ENCODE measurements around the gene RGL1.

Gene RGL1

DNA sequence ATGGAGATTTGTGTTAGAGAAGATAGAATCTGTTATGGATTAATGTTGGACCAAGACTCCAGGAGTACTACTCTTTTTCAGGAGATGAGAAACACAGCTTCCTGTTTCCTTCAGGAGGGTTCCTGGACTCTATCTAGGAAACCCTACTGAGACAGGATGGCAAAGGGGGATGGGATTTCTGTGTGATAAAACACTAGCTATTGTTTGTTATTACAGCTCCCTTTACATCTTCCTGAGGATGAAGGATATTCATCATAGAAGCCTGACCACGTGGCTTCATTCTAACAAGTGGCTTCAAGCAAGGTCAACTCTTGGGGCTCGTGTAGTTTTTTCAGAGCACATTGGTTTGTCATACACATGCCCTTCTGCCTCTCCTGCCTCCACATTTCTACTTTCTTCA is 33.3 kb downstream of the RGL1 start:
- Mint-ChIP-seq H3K4me1 (peaks cover 15% of the 10 kb centered on the region), H3K4me3 (no peak overlapping the region), H3K36me3 (ENCODE audit: insufficient read depth) (no peaks in the 10 kb centered on the region), H3K27ac (ENCODE audit: low read depth) (no peak overlapping the region), H3K9me3 (no peaks in the 10 kb centered on the region), H3K27me3 (no peaks in the 10 kb centered on the region)
- ATAC-seq (replicated peaks; ENCODE audit: extremely low read depth, poor library complexity, severe bottlenecking) (no peak), DNase-seq (ENCODE audit: low spot score in 2 of 2) (no peak)

DNA sequence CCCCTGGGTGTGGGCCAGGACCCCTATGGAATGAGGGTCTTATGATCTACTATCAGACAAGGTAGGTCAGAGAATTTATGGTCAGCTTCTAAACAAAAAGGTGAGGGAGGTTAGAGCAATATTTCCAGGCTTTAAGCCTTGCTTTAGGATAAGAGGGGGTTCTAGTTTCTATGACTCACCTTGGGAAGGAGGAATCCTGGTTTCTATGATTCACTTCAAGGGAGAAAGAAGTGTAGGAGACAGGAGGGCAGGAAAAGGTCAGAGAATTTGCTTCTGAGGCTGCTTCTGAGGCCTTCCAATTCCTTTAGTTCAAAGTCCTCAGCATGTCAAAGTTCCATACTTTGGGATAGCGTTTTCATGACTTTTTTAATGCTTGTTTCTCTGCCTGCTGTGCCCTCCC is 35.2 kb downstream of the RGL1 start:
- no peaks in the 10 kb centered on the region for H3K36me3 Mint-ChIP-seq (ENCODE audit: insufficient read depth)
- no peak for ATAC-seq (replicated peaks; ENCODE audit: extremely low read depth, poor library complexity, severe bottlenecking)
- no peaks in the 10 kb centered on the region for H3K9me3 Mint-ChIP-seq
- H3K4me3 Mint-ChIP-seq = no peak overlapping the region
- H3K4me1 Mint-ChIP-seq = peaks cover 15% of the 10 kb centered on the region
- no peak for DNase-seq (ENCODE audit: low spot score in 2 of 2)
- no peaks in the 10 kb centered on the region for H3K27me3 Mint-ChIP-seq
- no peak overlapping the region for H3K27ac Mint-ChIP-seq (ENCODE audit: low read depth)

DNA sequence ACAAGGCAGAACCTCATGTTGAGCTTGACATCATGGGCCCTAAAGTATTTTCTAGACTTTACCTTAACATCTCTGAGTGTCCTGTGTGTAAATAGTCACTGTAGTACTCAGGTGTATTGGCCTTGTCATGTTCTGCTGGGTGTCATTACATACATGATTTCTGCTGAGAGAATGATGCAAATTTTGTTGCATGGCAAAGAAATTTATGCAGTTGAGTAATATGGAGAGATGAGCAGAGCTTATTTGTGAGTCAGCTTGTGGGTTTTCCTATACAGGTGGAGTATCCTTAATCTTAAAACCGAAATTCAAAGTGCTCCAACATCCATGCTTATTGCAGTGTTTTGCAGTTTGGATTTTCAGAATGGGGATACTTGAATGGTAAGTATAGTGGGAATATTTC is 36.6 kb downstream of the RGL1 start:
- peaks cover 15% of the 10 kb centered on the region for H3K4me1 Mint-ChIP-seq
- no peak overlapping the region for H3K27ac Mint-ChIP-seq (ENCODE audit: low read depth)
- DNase-seq (ENCODE audit: low spot score in 2 of 2) (no peak), ATAC-seq (replicated peaks; ENCODE audit: extremely low read depth, poor library complexity, severe bottlenecking) (no peak)
- H3K9me3 Mint-ChIP-seq = no peaks in the 10 kb centered on the region
- H3K36me3 Mint-ChIP-seq (ENCODE audit: insufficient read depth) = no peaks in the 10 kb centered on the region
- no peak overlapping the region for H3K4me3 Mint-ChIP-seq
- H3K27me3 Mint-ChIP-seq = no peaks in the 10 kb centered on the region

DNA sequence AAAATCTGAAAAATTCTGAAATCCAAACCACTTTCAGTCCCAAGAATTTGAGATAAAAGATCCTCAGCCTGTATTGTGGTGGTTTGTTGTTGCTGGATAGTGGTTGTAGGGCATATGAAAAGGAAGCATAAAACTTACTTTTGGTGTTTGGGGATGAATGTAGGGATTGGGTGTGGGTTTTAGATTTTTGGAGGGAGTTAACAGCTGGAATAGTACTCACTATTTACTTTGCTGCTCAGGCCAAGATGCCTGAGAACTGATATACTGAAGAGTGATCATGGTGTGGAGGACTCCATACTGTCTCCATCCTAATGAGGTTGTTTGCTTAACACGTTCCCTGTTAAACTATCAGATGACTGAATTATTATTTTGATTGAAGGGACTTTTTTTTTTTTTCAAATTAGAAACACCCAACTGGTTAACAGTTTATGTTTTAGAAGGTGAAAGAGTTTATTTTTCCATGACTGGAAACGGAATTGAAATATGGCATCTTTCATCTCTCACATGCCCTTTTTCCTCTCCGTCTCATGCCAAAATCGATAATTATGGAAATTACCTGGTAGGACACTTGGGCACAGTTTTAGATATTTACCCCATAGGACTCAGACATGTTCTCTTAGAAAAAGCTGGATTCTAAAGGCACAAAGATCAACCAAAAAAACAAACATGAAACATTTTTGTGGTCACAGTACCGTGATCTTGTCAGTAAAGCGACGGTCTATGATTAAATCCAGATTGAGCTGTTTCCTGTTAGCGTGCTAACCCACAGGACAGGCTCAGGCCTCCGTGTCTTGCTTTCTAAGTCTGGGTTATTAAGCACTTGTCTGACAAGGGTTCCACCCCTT is 37.3 kb downstream of the RGL1 start:
- ATAC-seq (replicated peaks; ENCODE audit: extremely low read depth, poor library complexity, severe bottlenecking) (peak; percentile 82), DNase-seq (ENCODE audit: low spot score in 2 of 2) (no peak)
- Mint-ChIP-seq H3K9me3 (no peaks in the 10 kb centered on the region), H3K36me3 (ENCODE audit: insufficient read depth) (no peaks in the 10 kb centered on the region), H3K27me3 (no peaks in the 10 kb centered on the region), H3K4me1 (peaks cover 15% of the 10 kb centered on the region), H3K27ac (ENCODE audit: low read depth) (peak overlapping the region; percentile 29), H3K4me3 (peak overlapping the region; percentile 22)

DNA sequence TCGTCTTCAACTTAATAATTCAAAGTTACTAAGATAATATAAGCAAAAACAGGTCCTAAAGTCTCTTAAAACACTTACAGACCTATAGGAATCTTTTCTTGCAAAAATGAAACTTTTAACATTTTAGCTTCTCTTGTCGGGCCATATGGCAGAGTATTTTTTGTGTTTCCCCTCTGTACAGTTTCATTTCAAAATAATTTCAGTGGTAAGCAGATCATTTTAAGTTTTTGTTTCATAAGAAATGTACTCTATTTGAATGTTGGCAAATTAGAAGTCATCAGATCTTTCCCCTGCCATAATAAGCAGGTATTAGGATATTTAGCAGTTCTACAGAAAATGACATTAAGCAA is 37.9 kb downstream of the RGL1 start:
- DNase-seq (ENCODE audit: low spot score in 2 of 2) (no peak), ATAC-seq (replicated peaks; ENCODE audit: extremely low read depth, poor library complexity, severe bottlenecking) (no peak)
- Mint-ChIP-seq H3K4me3 (peak overlapping the region; percentile 22), H3K9me3 (no peaks in the 10 kb centered on the region), H3K4me1 (peaks cover 15% of the 10 kb centered on the region), H3K27me3 (no peaks in the 10 kb centered on the region), H3K36me3 (ENCODE audit: insufficient read depth) (no peaks in the 10 kb centered on the region), H3K27ac (ENCODE audit: low read depth) (no peak overlapping the region)

DNA sequence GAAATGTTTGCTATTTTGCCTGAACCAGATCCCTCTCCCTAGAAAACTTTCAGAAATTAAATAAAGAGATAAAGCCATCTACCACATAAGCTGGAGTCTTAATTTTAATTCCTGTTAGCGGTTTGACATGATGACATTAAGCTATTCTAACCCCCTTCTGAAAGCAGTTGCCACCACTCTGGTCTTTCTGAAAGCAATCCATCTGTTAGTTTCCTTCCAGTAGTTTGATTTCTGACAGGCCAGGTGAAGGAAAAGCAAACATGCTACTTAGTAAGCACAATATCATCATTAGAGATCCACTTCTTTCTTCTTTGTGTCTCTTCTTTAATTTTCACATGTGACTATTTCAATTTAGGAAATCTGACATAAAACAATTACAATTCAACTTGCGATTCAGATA is 39.9 kb downstream of the RGL1 start:
- no peak for DNase-seq (ENCODE audit: low spot score in 2 of 2)
- Mint-ChIP-seq H3K4me3 (no peak overlapping the region), H3K27ac (ENCODE audit: low read depth) (no peak overlapping the region), H3K27me3 (no peaks in the 10 kb centered on the region), H3K9me3 (no peaks in the 10 kb centered on the region), H3K36me3 (ENCODE audit: insufficient read depth) (no peaks in the 10 kb centered on the region), H3K4me1 (peaks cover 15% of the 10 kb centered on the region)
- ATAC-seq (replicated peaks; ENCODE audit: extremely low read depth, poor library complexity, severe bottlenecking) = no peak

DNA sequence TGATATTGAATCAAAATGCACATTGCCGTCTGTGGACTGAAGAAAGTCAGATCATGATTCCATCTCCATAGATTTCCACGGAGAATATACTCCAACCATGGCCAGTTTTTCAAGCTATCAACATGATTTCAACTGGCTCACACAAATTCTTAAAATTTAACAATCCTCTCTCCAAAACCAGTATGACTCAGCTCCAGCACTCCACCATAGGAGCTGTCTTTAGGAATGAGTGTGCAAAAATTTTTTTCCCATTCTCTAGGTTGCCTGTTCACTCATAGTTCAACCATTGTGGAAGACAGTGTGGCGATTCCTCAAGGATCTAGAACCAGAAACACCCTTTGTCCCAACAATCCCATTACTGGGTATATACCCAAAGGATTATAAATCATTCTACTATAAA is 40.8 kb downstream of the RGL1 start:
- peaks cover 15% of the 10 kb centered on the region for H3K4me1 Mint-ChIP-seq
- H3K4me3 Mint-ChIP-seq = no peak overlapping the region
- H3K36me3 Mint-ChIP-seq (ENCODE audit: insufficient read depth) = no peaks in the 10 kb centered on the region
- H3K9me3 Mint-ChIP-seq = no peaks in the 10 kb centered on the region
- no peak for ATAC-seq (replicated peaks; ENCODE audit: extremely low read depth, poor library complexity, severe bottlenecking)
- H3K27ac Mint-ChIP-seq (ENCODE audit: low read depth) = no peak overlapping the region
- H3K27me3 Mint-ChIP-seq = no peaks in the 10 kb centered on the region
- DNase-seq (ENCODE audit: low spot score in 2 of 2) = no peak

DNA sequence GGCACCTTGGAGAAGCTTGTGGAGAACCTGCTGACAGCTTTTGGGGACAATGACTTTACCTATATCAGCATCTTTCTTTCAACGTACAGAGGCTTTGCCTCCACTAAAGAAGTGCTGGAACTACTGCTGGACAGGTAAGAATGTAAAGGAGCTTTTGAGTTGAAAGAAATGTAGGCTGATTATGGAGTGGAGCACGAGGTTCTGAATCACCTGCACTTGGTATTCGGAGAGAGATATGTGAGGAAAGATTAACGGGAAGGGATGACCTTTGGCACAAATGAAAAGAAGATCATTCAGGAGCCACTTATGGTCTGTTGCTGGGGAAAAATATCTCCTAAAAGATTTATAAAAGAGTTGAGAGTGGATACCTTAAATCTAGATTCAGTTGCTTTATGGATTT is 42.7 kb downstream of the RGL1 start:
- Mint-ChIP-seq H3K36me3 (ENCODE audit: insufficient read depth) (no peaks in the 10 kb centered on the region), H3K9me3 (no peaks in the 10 kb centered on the region), H3K27me3 (no peaks in the 10 kb centered on the region), H3K4me3 (no peak overlapping the region), H3K4me1 (peaks cover 3% of the 10 kb centered on the region), H3K27ac (ENCODE audit: low read depth) (no peak overlapping the region)
- ATAC-seq (replicated peaks; ENCODE audit: extremely low read depth, poor library complexity, severe bottlenecking) = no peak
- no peak for DNase-seq (ENCODE audit: low spot score in 2 of 2)

DNA sequence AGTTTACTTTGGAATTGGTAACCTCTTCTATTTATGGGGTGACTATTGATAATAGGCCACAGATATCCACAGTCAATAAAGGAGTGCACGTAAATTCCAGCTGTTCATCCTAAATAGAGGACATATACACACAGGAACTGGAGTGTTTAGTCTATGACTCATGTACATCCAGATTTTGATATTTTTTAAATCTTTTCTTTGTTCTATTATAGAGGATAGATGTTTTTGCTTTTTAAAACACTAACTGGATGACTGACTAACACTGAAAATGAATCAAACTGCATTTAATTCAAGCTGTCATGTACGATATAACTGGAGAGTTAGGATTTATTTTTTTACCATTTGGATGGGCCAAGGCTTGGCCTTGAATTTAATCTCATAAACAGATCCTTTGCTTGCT is 45.9 kb downstream of the RGL1 start:
- Mint-ChIP-seq H3K27me3 (no peaks in the 10 kb centered on the region), H3K4me3 (no peak overlapping the region), H3K4me1 (no peaks in the 10 kb centered on the region), H3K36me3 (ENCODE audit: insufficient read depth) (no peaks in the 10 kb centered on the region), H3K9me3 (no peaks in the 10 kb centered on the region), H3K27ac (ENCODE audit: low read depth) (no peak overlapping the region)
- DNase-seq (ENCODE audit: low spot score in 2 of 2) (no peak), ATAC-seq (replicated peaks; ENCODE audit: extremely low read depth, poor library complexity, severe bottlenecking) (no peak)

DNA sequence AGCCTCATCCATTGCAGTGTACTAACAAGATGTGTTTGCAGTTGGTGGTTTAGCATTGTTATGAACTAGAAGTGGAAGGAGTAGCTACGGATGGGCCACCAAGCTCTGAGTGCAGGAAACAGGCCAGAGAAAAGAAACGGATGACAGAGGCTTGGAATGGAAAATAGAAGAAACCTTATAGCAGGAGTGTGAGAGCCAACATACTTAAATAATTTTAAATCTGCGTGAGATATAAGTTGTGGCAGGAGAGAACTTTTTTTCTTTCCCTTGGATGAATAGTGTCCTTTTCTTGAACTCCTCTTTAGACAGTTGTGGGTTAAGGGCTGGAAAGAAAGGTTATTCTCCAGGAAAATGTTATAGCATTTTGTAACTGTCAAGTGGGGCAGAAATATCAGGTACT is 54.2 kb downstream of the RGL1 start:
- no peak for DNase-seq (ENCODE audit: low spot score in 2 of 2)
- no peak overlapping the region for H3K4me3 Mint-ChIP-seq
- H3K36me3 Mint-ChIP-seq (ENCODE audit: insufficient read depth) = no peaks in the 10 kb centered on the region
- ATAC-seq (replicated peaks; ENCODE audit: extremely low read depth, poor library complexity, severe bottlenecking) = no peak
- H3K9me3 Mint-ChIP-seq = no peaks in the 10 kb centered on the region
- no peaks in the 10 kb centered on the region for H3K4me1 Mint-ChIP-seq
- no peak overlapping the region for H3K27ac Mint-ChIP-seq (ENCODE audit: low read depth)
- no peaks in the 10 kb centered on the region for H3K27me3 Mint-ChIP-seq

DNA sequence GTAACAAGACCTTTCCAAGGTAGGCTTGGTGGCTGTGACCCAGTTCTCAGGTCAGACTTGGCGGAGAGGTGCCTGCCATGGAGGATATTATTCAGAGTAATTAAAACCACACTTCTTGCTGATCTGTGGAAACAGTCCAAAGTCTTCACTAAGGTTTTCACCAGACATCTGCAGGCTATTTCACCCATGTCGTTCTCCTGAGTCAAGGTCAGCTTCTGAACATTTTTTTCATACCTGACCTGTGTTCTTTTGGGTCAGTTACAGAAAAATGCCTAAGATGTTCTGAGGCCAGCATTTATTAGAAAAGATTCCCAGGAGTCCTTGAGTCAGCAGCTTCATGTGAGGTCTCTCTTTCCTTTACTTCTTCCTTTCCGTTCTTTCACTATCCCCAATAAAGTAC is 54.9 kb downstream of the RGL1 start:
- ATAC-seq (replicated peaks; ENCODE audit: extremely low read depth, poor library complexity, severe bottlenecking) (no peak), DNase-seq (ENCODE audit: low spot score in 2 of 2) (no peak)
- H3K36me3 Mint-ChIP-seq (ENCODE audit: insufficient read depth) = no peaks in the 10 kb centered on the region
- no peak overlapping the region for H3K27ac Mint-ChIP-seq (ENCODE audit: low read depth)
- H3K9me3 Mint-ChIP-seq = no peaks in the 10 kb centered on the region
- no peaks in the 10 kb centered on the region for H3K27me3 Mint-ChIP-seq
- no peaks in the 10 kb centered on the region for H3K4me1 Mint-ChIP-seq
- no peak overlapping the region for H3K4me3 Mint-ChIP-seq

DNA sequence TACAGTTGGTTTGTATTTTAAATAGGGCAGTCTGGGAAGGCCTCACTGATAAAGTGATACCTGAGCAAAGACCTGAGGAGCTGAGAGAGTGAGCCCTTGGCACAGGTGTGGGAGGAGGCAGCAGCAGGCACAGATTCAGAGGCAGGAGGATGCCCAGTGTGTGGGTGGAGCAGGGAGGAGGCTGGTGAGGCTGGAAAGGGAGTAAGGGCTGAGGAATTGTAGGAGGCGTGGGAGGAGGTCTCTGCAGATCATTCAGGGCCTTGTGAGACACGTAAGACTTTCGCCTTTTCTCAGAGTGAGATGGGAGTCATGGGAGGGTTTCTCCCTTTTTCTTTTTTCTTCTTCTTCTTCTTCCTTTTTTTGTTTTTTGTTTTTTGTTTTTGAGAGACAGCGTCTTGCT is 58.0 kb downstream of the RGL1 start:
- no peak overlapping the region for H3K27ac Mint-ChIP-seq (ENCODE audit: low read depth)

DNA sequence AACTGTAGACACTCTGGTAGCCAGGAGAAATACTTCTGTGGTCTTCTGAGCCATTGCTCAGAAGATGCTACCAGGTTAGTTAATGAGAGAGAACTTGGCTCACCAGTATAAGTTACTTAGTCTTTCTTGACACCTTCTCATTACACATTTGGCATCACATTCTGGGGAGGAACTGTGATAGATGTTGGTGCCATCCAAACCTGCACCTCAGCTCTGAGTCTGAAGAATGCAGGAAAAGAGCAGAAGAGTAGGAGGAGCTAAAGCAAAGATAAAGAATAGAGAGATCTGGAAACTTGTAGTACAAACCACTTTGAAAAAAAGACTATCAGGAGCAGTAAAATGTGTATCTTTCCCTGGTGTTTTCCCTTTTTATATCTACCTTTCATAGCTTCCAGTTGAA is 58.9 kb downstream of the RGL1 start:
- H3K27me3 Mint-ChIP-seq = no peaks in the 10 kb centered on the region
- H3K4me3 Mint-ChIP-seq = no peak overlapping the region
- no peaks in the 10 kb centered on the region for H3K36me3 Mint-ChIP-seq (ENCODE audit: insufficient read depth)
- no peaks in the 10 kb centered on the region for H3K9me3 Mint-ChIP-seq
- DNase-seq (ENCODE audit: low spot score in 2 of 2) (no peak), ATAC-seq (replicated peaks; ENCODE audit: extremely low read depth, poor library complexity, severe bottlenecking) (no peak)
- H3K4me1 Mint-ChIP-seq = no peaks in the 10 kb centered on the region
- H3K27ac Mint-ChIP-seq (ENCODE audit: low read depth) = no peak overlapping the region

More for the DNA sequence above, 58.0 kb downstream of the RGL1 start:
- Mint-ChIP-seq H3K9me3 (no peaks in the 10 kb centered on the region), H3K27me3 (no peaks in the 10 kb centered on the region), H3K36me3 (ENCODE audit: insufficient read depth) (no peaks in the 10 kb centered on the region), H3K4me3 (no peak overlapping the region), H3K4me1 (no peaks in the 10 kb centered on the region)
- no peak for DNase-seq (ENCODE audit: low spot score in 2 of 2)
- ATAC-seq (replicated peaks; ENCODE audit: extremely low read depth, poor library complexity, severe bottlenecking) = no peak

All from central memory CD8-positive, alpha-beta T cell (primary cell).